ENCODE data around the gene RNF113B. TPM values are rescaled to one million over a fixed set of nuclear protein-coding genes. Genes with fewer than 3 reads are reported as not detected.

Gene RNF113B
- total RNA-seq, 1 experiment from 2014 or later, result not detected

DNA sequence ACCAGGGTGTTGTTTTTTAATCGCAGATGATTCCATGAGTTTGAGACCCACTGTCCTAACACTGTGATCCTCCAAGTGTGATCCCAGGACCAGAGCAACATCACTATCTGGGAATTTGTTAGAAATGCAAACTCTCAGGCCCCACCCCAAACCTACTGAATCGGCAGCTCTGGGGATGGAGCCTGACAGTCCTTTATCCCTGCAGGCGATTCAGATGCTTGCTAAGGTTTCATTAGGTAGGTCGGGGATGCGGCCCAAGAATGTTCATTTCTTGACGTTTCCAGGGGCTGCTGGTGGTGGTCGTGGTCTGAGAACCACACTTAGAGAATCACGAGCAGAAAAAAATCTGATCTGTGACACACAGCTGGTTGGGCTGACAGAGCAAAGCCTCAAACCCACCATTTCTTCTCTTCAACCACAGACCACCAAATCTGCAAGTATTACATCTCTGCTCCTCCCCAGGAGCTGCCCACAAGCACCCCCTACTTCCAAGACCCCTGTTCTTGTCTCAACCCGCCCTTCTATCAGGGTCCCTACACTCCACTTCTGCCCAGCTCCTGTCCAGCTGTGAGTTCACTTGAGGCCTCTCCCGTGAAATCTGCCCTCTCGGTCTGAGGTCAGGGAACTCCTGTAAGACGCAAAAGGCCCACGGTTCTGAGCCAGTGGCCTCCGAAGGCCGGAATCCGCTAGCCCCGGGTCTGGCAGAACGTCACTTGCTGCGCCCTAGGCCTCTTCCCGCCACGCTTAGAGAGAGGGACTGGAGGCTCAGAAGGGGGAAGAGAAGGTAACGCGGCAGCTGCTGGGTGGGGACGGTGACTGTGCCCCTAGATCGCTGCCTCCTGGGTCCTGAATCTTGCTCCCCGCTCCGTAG is 35.3 kb downstream of the RNF113B start:
- no peak for DNase-seq (ENCODE audit: low read depth)

DNA sequence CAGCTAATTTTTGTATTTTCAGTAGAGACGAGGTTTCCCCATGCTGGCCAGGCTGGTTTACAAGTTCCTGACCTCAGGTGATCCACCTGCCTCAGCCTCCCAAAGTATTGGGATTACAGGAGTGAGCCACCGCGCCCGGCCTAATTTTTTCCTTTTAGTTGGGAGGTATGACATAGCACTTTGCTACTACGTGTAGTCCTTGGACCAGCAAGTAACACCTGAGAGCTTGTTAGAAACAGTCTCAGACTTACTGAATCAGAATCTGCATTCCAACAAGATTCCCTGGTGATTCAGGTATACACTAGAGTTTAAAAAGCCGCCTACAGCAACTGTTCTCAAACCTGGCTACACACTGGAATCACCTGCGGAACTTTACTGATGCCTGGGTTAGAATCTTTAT is 36.0 kb downstream of the RNF113B start:
- no peak for DNase-seq (ENCODE audit: low read depth)

DNA sequence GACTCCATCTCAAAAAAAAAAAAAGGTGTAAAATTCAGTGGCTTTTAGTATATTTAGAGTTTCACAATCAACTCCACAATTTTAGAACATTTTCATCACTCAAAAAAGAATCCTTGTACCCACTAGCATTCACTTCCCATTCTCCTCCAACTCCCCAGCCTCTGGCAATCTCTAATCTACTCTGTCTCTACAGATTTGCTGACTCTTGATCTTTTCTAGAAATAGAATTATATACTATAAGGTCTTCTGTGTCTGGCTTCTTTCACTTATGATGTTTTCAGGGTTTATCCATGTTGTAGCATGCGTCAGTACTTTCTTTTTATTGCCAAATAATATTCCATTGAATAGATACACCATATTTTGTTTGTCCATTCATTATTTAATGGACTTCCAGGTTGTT is 42.2 kb downstream of the RNF113B start:
- DNase-seq (ENCODE audit: low read depth), result no peak

DNA sequence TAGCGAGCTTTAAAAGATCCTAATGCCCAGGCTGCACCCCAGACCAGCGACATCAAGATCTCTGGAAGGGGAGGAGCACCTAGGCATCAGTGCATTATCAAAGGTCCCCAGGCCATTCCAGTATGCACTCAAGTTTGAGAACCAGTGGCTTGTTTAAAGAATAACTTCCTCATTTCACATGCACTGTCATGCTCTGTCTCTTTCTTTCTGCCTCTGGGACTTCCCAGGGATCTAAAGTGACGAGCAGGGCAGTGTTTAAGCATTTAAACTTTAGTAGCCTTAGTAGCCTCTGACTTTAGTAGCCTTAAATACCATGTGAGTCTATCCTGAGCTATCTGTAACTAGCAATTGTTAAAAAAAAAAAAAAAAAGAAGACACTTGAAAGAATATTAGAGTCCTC is 43.1 kb downstream of the RNF113B start:
- no peak for DNase-seq (ENCODE audit: low read depth)

DNA sequence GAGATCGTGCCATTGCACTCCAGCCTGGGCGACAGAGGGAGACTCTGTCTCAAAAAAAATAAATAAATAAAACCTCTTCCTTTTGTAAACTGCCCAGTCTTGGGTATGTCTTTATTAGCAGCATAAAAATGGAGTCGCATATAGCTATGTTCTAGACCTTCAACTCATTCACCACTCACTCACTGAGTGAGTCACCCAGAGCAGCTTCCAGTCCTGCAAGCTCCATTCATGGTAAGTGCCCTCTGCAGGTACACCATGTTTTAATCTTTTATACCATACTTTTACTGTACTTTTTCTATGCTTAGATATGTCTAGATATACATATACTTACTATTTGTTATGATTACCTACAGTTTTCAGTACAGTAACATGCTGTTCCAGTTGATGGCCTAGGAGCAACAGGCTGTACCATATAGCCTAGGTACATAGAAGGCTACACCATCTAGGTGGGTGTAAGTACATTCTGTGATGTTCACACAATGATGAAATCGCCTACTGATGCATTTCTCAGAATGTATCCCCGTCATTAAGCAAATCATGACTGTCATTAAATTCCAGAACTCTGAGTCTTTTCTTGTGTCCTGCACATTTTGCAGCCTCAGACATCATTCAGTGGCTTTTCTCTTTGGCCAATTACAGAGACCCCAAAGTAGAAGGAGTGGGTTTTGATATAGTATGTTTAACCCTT is 47.9 kb downstream of the RNF113B start:
- DNase-seq (ENCODE audit: low read depth), result peak; percentile 51

Small RNAs within 50 kb of the gene (small RNA-seq; reads per million reads assigned to genes)
- not detected for gene MIR3170

Other genes starting within 250 kb of the RNF113B start
- 177 and 187 TPM in 2 replicates for gene IPO5, start 223.6 kb downstream of the RNF113B start, total RNA-seq (2014; rRNA removed; shearing (Covaris generic))
- 8.9 and 17.7 TPM in 2 replicates for gene FARP1, start 34.2 kb downstream of the RNF113B start, total RNA-seq (2014; rRNA removed; shearing (Covaris generic))